Measurements from ENCODE around the gene ALDH1B1. TPM values are rescaled to one million over a fixed set of nuclear protein-coding genes. Genes with fewer than 3 reads are reported as not detected.

The ALDH1B1 gene
- total and polyA plus RNA-seq, 12 donors: 4.4 to 46.8 (median 19.3) TPM

DNA sequence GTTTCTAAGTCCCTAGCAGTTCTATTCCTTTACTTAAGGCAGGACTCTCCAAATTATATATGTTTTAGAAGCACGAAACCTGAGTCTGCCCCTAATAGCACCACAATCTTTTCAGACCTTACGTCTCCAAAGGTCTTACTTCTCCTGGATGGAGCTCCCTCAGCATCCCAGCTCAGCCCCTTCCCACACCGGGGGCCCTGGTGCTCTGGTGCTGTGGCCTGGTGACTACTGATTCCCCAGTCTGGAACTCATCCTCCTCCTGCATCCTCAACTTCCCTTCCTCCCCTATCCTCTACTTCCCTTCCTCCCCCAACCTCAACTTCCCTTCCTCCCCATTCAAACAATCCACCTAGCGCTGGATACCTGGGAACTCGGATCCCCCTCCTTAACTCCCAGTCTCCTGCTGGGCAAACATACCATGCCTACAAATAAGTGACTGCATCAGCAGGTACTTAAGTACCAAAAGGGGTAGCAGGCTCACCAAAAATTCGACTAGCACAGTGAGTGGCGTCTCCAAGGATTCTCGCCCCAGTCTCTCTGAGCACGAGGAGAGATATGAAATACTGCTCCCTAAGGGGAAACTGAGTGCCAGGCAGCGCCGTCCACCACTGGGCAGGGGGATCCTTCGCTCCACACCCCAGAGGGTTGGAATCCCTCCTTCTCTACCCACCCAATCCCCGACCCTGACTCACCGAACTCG lies 30.9 kb downstream of the ALDH1B1 start:
- DNase-seq: no peak
- Histone ChIP-seq H3K36me3 (replicated peaks in 1 of 2) (no peaks in the 10 kb centered on the region), H3K9me3 (replicated peaks in 1 of 3) (no peaks in the 10 kb centered on the region), H3K4me3 (no peak overlapping the region), H3K4me1 (replicated peaks in 1 of 2) (no peaks in the 10 kb centered on the region), H3K27ac (peak overlapping the region in 1 of 5 donors; percentile 6), H3K27me3 (peaks cover 37% of the 10 kb centered on the region)
- intact Hi-C loops (cut with DNase I): no loop called here
- 35 to 43% (median 38%) methylated on average over 9 to 15 of the region's 15 CpGs for WGBS, 4 donors
- TF ChIP-seq, protein P1, sequence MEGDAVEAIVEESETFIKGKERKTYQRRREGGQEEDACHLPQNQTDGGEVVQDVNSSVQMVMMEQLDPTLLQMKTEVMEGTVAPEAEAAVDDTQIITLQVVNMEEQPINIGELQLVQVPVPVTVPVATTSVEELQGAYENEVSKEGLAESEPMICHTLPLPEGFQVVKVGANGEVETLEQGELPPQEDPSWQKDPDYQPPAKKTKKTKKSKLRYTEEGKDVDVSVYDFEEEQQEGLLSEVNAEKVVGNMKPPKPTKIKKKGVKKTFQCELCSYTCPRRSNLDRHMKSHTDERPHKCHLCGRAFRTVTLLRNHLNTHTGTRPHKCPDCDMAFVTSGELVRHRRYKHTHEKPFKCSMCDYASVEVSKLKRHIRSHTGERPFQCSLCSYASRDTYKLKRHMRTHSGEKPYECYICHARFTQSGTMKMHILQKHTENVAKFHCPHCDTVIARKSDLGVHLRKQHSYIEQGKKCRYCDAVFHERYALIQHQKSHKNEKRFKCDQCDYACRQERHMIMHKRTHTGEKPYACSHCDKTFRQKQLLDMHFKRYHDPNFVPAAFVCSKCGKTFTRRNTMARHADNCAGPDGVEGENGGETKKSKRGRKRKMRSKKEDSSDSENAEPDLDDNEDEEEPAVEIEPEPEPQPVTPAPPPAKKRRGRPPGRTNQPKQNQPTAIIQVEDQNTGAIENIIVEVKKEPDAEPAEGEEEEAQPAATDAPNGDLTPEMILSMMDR (IDR thresholded peaks at IDR 0.05): no peak
- no peak for TF ChIP-seq POLR2A (IDR thresholded peaks at IDR 0.05)

DNA sequence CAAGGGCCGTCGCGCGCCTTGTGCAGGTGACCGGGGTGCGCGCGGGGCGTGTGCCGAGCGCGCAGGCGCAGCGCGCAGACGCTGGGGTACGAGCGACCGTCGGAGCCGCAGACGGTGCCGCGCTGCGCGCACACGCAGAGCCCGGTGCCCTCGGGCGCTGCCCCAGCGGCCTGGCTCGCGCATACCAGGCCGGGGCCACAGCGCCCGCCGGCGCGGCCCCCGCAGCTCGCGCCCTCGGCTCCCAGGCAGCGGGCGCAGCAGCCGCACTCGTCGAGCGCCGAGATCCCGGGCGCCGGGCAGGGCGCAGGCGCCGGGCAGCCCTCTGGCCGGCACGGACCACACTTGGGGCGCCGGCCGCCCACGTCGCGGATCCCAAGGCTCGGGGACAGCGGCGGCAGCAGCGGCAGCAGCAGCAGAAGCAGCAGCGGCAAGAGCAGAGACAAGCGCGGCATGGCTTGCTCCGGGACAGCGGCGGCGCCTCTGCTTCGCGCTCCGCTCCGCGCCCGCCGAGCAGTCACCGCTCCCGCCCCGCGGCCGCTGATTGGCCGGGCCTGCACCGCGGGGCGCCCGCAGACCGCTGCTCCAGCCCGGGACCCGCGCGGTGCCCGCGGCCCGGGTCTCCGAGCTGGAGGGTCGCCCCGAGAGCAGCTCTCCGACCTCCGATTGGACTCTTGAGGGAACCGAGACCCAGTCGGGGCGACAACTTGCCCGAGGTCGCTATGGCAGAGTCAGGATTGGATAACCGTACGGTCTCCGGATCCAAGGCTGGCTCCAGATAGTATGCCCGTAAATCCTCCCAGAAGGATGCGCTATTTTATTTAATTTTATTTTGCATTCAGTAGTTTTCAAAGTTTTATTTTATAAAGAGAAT lies 31.7 kb downstream of the ALDH1B1 start, which contains the start of gene IGFBPL1:
Gene IGFBPL1 (minus strand): TSS at position 482 of the 871 bp plus-strand sequence. CDS start 30 bp downstream, at position 452.
- DNase-seq: peak in 3 of 7 donors; percentile 9 to 52 (median 18)
- Histone ChIP-seq H3K9me3 (replicated peaks in 1 of 3) (no peaks in the 10 kb centered on the region), H3K4me3 (peak within 1 kb of the TSS in 1 of 4 donors; percentile 41), H3K4me1 (replicated peaks in 1 of 2) (no peaks in the 10 kb centered on the region), H3K27ac (peak within 1 kb of the TSS in 1 of 5 donors; percentile 21), H3K27me3 (peaks cover 37% of the 10 kb centered on the region), H3K36me3 (replicated peaks in 1 of 2) (no peaks in the 10 kb centered on the region)
- TF ChIP-seq, protein P1 (IDR thresholded peaks at IDR 0.05): no peak
- TF ChIP-seq POLR2A (IDR thresholded peaks at IDR 0.05): no peak
- WGBS, 4 donors: 2 to 12% (median 3%) methylated on average over 10 to 115 of the region's 115 CpGs
- intact Hi-C loops (cut with DNase I): no loop called here

DNA sequence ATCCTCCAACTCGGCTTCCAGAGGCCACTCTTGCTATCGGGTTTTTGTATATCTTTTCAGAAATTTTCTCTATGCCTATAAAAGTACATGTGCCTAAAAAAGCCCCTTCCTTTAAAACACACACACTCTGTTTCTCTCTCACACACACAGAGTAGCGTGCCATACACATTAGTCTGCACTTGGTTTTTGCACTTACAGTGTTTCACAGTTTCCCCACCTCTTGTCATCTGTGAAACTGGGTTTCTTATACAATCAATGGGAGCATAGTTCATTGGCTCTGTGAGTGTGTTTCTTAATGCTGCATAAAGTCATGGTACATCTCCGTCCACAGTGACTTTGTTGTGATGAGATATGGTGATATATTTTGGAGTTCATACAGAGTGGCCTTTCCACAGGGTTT lies 32.4 kb downstream of the ALDH1B1 start:
- 70 to 74% (median 73%) methylated on average over 4 of the region's 4 CpGs for WGBS, 4 donors
- intact Hi-C loops (cut with DNase I): no loop called here
- no peak overlapping the region for H3K27ac ChIP-seq
- no peaks in the 10 kb centered on the region for H3K4me1 ChIP-seq (replicated peaks in 1 of 2)
- peaks cover 37% of the 10 kb centered on the region for H3K27me3 ChIP-seq
- H3K36me3 ChIP-seq (replicated peaks in 1 of 2): no peaks in the 10 kb centered on the region
- no peak for TF ChIP-seq POLR2A (IDR thresholded peaks at IDR 0.05)
- TF ChIP-seq, protein P1 (IDR thresholded peaks at IDR 0.05): no peak
- peak in 1 of 7 donors; percentile 10 for DNase-seq
- H3K9me3 ChIP-seq (replicated peaks in 1 of 3): no peaks in the 10 kb centered on the region
- H3K4me3 ChIP-seq: no peak overlapping the region

DNA sequence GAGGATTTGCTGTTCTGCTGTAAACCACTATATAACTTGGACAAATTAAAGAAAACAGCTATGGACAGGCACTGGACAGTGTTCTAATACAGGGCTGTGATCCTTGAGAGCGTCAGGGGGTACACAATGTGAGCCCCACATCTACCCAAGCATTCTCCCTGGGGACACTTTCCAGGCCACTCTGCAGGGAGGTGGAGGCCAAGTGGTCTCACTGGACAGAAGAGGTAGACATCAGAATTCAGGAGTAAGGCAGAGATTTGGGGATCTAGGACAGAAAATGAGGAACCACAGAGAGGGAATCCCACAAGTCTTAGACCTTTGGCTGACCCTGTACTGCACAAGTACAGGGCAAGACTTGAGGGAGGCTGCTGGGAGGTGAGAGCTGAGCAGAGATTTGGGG lies 35.6 kb downstream of the ALDH1B1 start:
- 70 to 86% (median 80%) methylated on average over 1 of the region's 1 CpG for whole genome bisulfite sequencing, 4 donors

More for the DNA sequence above, 35.6 kb downstream of the ALDH1B1 start:
- H3K36me3 ChIP-seq (replicated peaks in 1 of 2): no peaks in the 10 kb centered on the region
- peaks cover 28% of the 10 kb centered on the region for H3K27me3 ChIP-seq
- intact Hi-C loops (cut with DNase I): no loop called here
- no peak overlapping the region for H3K4me3 ChIP-seq
- H3K27ac ChIP-seq: no peak overlapping the region
- DNase-seq: no peak
- no peaks in the 10 kb centered on the region for H3K4me1 ChIP-seq (replicated peaks in 1 of 2)
- no peak for TF ChIP-seq POLR2A (IDR thresholded peaks at IDR 0.05)
- TF ChIP-seq, protein P1 (IDR thresholded peaks at IDR 0.05): no peak
- no peaks in the 10 kb centered on the region for H3K9me3 ChIP-seq (replicated peaks in 1 of 3)
